HepG2 (cell line): ENCODE results near the gene GRHPR. TPM values are rescaled to one million over a fixed set of nuclear protein-coding genes. Genes with fewer than 3 reads are reported as not detected.
A peak's percentile ranks its signal among the peaks of the same experiment; 100 is the strongest.

ENCODE experiments used
- ATAC-seq: fragments of 200-7000 bp; cut with Tn5 transposase; 3 replicates; pipeline ENCODE4 v1.9.1; 2020; ENCODE audit warnings: mild to moderate bottlenecking, moderate library complexity
- BruUV-seq: library from RNA; stranded (reverse); fragments of 400-500 nt; replicated peaks from 2 replicates; lab custom pipeline; 2021; lab: Mats Ljungman, UMichigan
- CTCF ChIA-PET: fragments of 300-600 bp; formaldehyde crosslinking; extraction: SDS; loops from one replicate; lab custom pipeline; 2021; ENCODE audit warnings: low total read pairs, inconsistent platforms, low intra/inter-chr PET ratio; lab: Yijun Ruan, JAX
- POLR2A ChIA-PET: fragments of 350-600 bp; sonication (Branson Sonifier 250); formaldehyde crosslinking; loops from one replicate; lab custom pipeline; 2020; ENCODE audit warnings: antibody characterized with exemption, inconsistent platforms; lab: Yijun Ruan, JAX
- DNase-seq: peaks from one replicate; pipeline ENCODE4 v3.0.0-alpha.2; 2015; ENCODE audit warnings: low spot score
- FAIRE-seq: peaks from 3 replicates; lab custom pipeline; 2011; peaks lifted over from hg19 to GRCh38; lab: Jason Lieb, UNC
- H2AFZ ChIP-seq: one replicate; pipeline ENCODE4 v1.6.1; 2011; ENCODE audit warnings: low read length, inconsistent platforms
- H3K27ac ChIP-seq: fragments of 300-600 bp; 3 replicates; pipeline ENCODE4 v1.8.0; 2011; ENCODE audit warnings: mixed run types, mild to moderate bottlenecking, mixed read lengths, low read length, inconsistent platforms; ENCODE audit not compliant: insufficient read depth; ENCODE audit errors: extremely low read length
- H3K27me3 ChIP-seq, 2 experiments: fragments of 200-600 bp in 1 of 2; 2 replicates in 1 of 2; 3 replicates in 1 of 2; pipeline versions ENCODE4 v1.6.0 to v1.8.0; 2011; ENCODE audit warnings: low read length in 2 of 2, mild to moderate bottlenecking in 2 of 2, moderate library complexity in 2 of 2, inconsistent platforms in 1 of 2; ENCODE audit not compliant: insufficient read depth in 2 of 2, control insufficient read depth in 1 of 2
- H3K36me3 ChIP-seq, 2 experiments: fragments of 200-600 bp in 1 of 2; replicated peaks in 1 of 2; 2 replicates in 1 of 2; 3 replicates in 1 of 2; pipeline versions ENCODE4 v1.5.1 to v1.8.0; 2011; ENCODE audit warnings: low read length in 2 of 2, inconsistent platforms in 1 of 2; ENCODE audit not compliant: insufficient read depth in 2 of 2, control insufficient read depth in 1 of 2
- H3K4me1 ChIP-seq: 2 replicates; pipeline ENCODE4 v1.5.1; 2012; ENCODE audit warnings: low read length, inconsistent platforms; ENCODE audit not compliant: insufficient read depth
- H3K4me2 ChIP-seq: 2 replicates; pipeline ENCODE4 v1.6.0; 2011; ENCODE audit warnings: low read depth, low read length, inconsistent platforms
- H3K4me3 ChIP-seq, 3 experiments: fragments of 200-600 bp in 1 of 3; sonication (generic), shearing (Covaris generic) in 1 of 3; replicated peaks in 1 of 3; 2 replicates each; pipeline ENCODE4 v1.5.1; 2011 to 2016; ENCODE audit warnings: low read length in 3 of 3, inconsistent platforms in 2 of 3, low read depth in 2 of 3, mild to moderate bottlenecking in 2 of 3, control low read depth in 1 of 3, mixed read lengths in 1 of 3; ENCODE audit not compliant: insufficient read depth in 1 of 3
- H3K79me2 ChIP-seq: one replicate; pipeline ENCODE4 v1.6.1; 2011; ENCODE audit warnings: low read length, inconsistent platforms; ENCODE audit not compliant: insufficient read depth
- H3K9ac ChIP-seq: 2 replicates; pipeline ENCODE4 v1.6.0; 2011; ENCODE audit warnings: mild to moderate bottlenecking, low read depth, low read length, inconsistent platforms; ENCODE audit not compliant: insufficient read depth
- H3K9me3 ChIP-seq: 2 replicates; pipeline ENCODE4 v1.5.1; 2012; ENCODE audit warnings: mild to moderate bottlenecking, low read length
- H4K20me1 ChIP-seq: 2 replicates; pipeline ENCODE4 v1.6.0; 2011; ENCODE audit warnings: inconsistent platforms, mild to moderate bottlenecking, low read length, moderate library complexity; ENCODE audit not compliant: insufficient read depth
- CENPBD1 ChIP-seq: sonication (generic); formaldehyde crosslinking; IDR thresholded peaks from 2 replicates; pipeline ENCODE4 v1.8.0; 2022; ENCODE audit warnings: missing genetic modification reagents, low read depth, mild to moderate bottlenecking, borderline replicate concordance
- CSRNP2 ChIP-seq: sonication (generic); formaldehyde crosslinking; conservative IDR thresholded peaks from 2 replicates; pipeline ENCODE4 v1.8.0; 2022; ENCODE audit warnings: low read depth, missing genetic modification reagents
- MAFG ChIP-seq: sonication (generic); formaldehyde crosslinking; IDR thresholded peaks from 2 replicates; pipeline ENCODE4 v1.5.1; 2020; ENCODE audit warnings: mild to moderate bottlenecking, missing genetic modification reagents
- MIER2 ChIP-seq: IDR thresholded peaks from 2 replicates; pipeline ENCODE4 v1.6.1; 2016; ENCODE audit warnings: missing biosample characterization, missing genetic modification reagents
- NKX3-1 ChIP-seq: sonication (generic); formaldehyde crosslinking; IDR thresholded peaks from 2 replicates; pipeline ENCODE4 v1.5.0; 2020; ENCODE audit warnings: missing genetic modification reagents
- RBM22 ChIP-seq: fragments of 200-400 bp; formaldehyde crosslinking; optimal IDR thresholded peaks from 2 replicates; pipeline ENCODE3; 2017; ENCODE audit warnings: mild to moderate bottlenecking, low read length, moderate library complexity
- ZBTB39 ChIP-seq: sonication (generic); formaldehyde crosslinking; IDR thresholded peaks from 2 replicates; pipeline ENCODE4 v1.5.0; 2020; ENCODE audit warnings: missing genetic modification reagents
- ZNF18 ChIP-seq: sonication (generic); formaldehyde crosslinking; IDR thresholded peaks from 2 replicates; pipeline ENCODE4 v1.8.0; 2022; ENCODE audit warnings: mild to moderate bottlenecking, missing genetic modification reagents; ENCODE audit not compliant: insufficient replicate concordance
- ZNF232 ChIP-seq: sonication (generic); formaldehyde crosslinking; IDR thresholded peaks from 2 replicates; pipeline ENCODE4 v1.4.0; 2020; ENCODE audit warnings: missing genetic modification reagents, borderline replicate concordance
- ZNF615 ChIP-seq: sonication (generic); formaldehyde crosslinking; IDR thresholded peaks from 2 replicates; pipeline ENCODE4 v1.5.0; 2020; ENCODE audit warnings: mild to moderate bottlenecking, missing genetic modification reagents, borderline replicate concordance
- WGBS: methylation state at CpG from one replicate; pipeline ENCODE4 v1.1.6; 2017; ENCODE audit warnings: low lambda C conversion rate; 5-methylcytosine and 5-hydroxymethylcytosine counted together
- in situ Hi-C: cut with HindIII; loops from 2 replicates; pipeline ENCODE4 v1.10.0; 2017; ENCODE audit warnings: low pct_unique_long_range_greater_than_20kb; ENCODE audit not compliant: extremely low pct_ligation_motif_present
- intact Hi-C: fragments of 100-400 bp; cut with micrococcal nuclease; formaldehyde crosslinking; loops from one replicate; pipeline ENCODE4 v1.10.0; 2022; ENCODE audit not compliant: unreplicated experiment
- polyA plus RNA-seq, 8 experiments: library from polyadenylated mRNA; depleted of rRNA in 3 of 8; stranded (reverse) in 7 of 8; unstranded in 1 of 8; fragments of >200 nt; fragmentation: Illumina TruSeq in 4 of 8; extraction: Trizol in 4 of 8; gene quantifications; 2 replicates each; pipeline versions ENCODE4 v1.2.1 to v1.2.3, GENCODE V29; 2011 to 2016; ENCODE audit warnings: low read depth in 4 of 8, missing spikeins in 1 of 8, mixed read lengths in 1 of 8; ENCODE audit not compliant: insufficient read depth in 1 of 8
- total RNA-seq, 5 experiments: library from RNA; depleted of rRNA; stranded (reverse); fragments of >200 nt; fragmentation: Illumina TruSeq; extraction: Trizol; gene quantifications; 2 replicates each; pipeline ENCODE4 v1.2.3, GENCODE V29; 2016; ENCODE audit warnings: low read depth in 1 of 5

The GRHPR gene
- total and polyA plus RNA-seq, 2 of the 13 experiments (the other 11 are each of a cell fraction or from before 2014, with no cell fraction given): 113 to 115 TPM

GRCh38 chr9:37441776-37442370 lies 19.4 kb downstream of the GRHPR start:
- BruUV-seq: no TSS peak
- H3K4me2 ChIP-seq: no peak overlapping the region
- WGBS: 98% methylated on average over 15 of the region's 21 CpGs
- peaks cover 18 to 61% of the 10 kb centered on the region in 2 experiments; a peak in 4 of 5 replicates for H3K36me3 ChIP-seq
- DNase-seq (no peak), FAIRE-seq (no peak), ATAC-seq (no peak)
- ChIA-PET POLR2A (interaction anchor here (1.1 to 2.2 kb wide), 2 partner anchors 11 to 20 kb away, joined by 3 to 5 read pairs; partner anchors contain the start of gene GRHPR), CTCF (no interaction called here)
- no peaks in the 10 kb centered on the region for H3K27me3 ChIP-seq
- H3K27ac ChIP-seq: no peak overlapping the region
- intact Hi-C loops: no loop called here
- H3K79me2 ChIP-seq: peaks cover 20% of the 10 kb centered on the region
- H3K4me1 ChIP-seq: peaks cover 37% of the 10 kb centered on the region
- no peak overlapping the region for H2AFZ ChIP-seq
- in situ Hi-C loops: no loop called here
- peaks cover 13% of the 10 kb centered on the region for H4K20me1 ChIP-seq
- H3K4me3 ChIP-seq: no peak overlapping the region
- TF ChIP-seq MIER2 (CRISPR knock-in tag): no peak
- peak; percentile 57 for TF ChIP-seq RBM22
- TF ChIP-seq, all 625 proteins: peak for 1
- Histone ChIP-seq H3K9ac (no peak overlapping the region), H3K9me3 (no peaks in the 10 kb centered on the region)

- H3K27ac ChIP-seq: no peak overlapping the region
- POLR2A ChIA-PET: interaction anchor here (1.1 to 2.2 kb wide), 2 partner anchors 12 to 20 kb away, joined by 3 to 5 read pairs; partner anchors contain the start of gene GRHPR
- intact Hi-C loops: no loop called here
- no peak overlapping the region for H3K9ac ChIP-seq
- in situ Hi-C loops: no loop called here
- no peak overlapping the region for H2AFZ ChIP-seq
- H3K4me3 ChIP-seq: no peak overlapping the region
- H3K36me3 ChIP-seq: peaks cover 18 to 54% of the 10 kb centered on the region in 2 experiments; a peak in 4 of 5 replicates
- 94% methylated on average over 2 of the region's 2 CpGs for WGBS
- FAIRE-seq (no peak), DNase-seq (no peak), ATAC-seq (no peak)
- no peak overlapping the region for H3K4me2 ChIP-seq
- H3K9me3 ChIP-seq: no peaks in the 10 kb centered on the region
- H3K4me1 ChIP-seq: peaks cover 40% of the 10 kb centered on the region
- CTCF ChIA-PET: no interaction called here
- H4K20me1 ChIP-seq: peaks cover 13% of the 10 kb centered on the region
- H3K79me2 ChIP-seq: peaks cover 27% of the 10 kb centered on the region
- H3K27me3 ChIP-seq: no peaks in the 10 kb centered on the region
- BruUV-seq: no TSS peak
- TF ChIP-seq MAFG (CRISPR knock-in tag) (no peak), NKX3-1 (CRISPR knock-in tag) (no peak), ZNF18 (no peak), CSRNP2 (CRISPR knock-in tag) (no peak), CENPBD1 (CRISPR knock-in tag) (no peak), ZNF615 (CRISPR knock-in tag) (no peak), ZNF232 (CRISPR knock-in tag) (no peak), ZBTB39 (CRISPR knock-in tag) (no peak)
Measured at GRCh38 chr9:37442556-37442955, 20.1 kb downstream of the GRHPR start.
